ENCODE results near the gene PKDCC.

PKDCC gene

DNA sequence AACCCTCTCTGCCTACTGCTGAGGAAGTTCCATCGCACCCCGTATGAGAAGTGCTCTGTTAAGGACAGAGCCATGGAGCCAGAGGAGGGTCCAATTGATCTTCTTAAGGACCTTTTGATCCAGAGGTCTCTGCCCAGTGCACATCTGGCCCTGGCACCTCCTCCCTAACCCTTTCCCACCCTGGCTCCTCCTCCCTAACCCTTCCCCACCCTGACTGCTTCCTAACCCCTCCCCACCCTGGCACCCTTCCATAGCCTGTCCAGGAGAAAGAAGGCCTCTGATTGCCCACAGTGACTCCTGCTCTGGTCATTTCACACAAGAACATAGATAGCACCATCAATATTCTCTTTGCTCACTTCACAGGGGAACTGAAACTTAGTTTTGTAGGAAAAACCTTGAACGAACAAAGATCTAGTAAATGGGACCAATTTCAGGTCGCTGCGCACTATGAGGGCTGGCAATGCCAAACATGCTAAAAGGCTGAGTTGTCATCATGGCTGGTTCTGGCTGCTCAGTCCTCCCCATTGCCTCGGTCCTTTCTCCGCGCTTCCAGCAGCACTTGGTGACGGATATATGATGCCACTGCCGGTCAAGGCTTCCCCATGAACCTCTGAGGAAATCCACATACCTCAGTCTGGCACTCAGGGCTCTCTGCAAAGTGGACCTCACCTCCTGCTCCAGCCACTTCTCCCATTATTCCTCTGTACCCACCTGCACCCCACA, 49.2 kb downstream of the PKDCC start:
- DNase-seq (ENCODE audit: low spot score) (no peak), ATAC-seq (ENCODE audit: low read depth) (no peak)
- Histone ChIP-seq H3K27me3 (ENCODE audit: insufficient read depth, poor library complexity, severe bottlenecking) (no peaks in the 10 kb centered on the region), H3K4me1 (ENCODE audit: insufficient read depth, poor library complexity, severe bottlenecking) (no peaks in the 10 kb centered on the region), H3K27ac (ENCODE audit: poor library complexity, severe bottlenecking) (no peak overlapping the region), H3K9me3 (ENCODE audit: severe bottlenecking) (no peaks in the 10 kb centered on the region), H3K36me3 (ENCODE audit: low read depth) (no peaks in the 10 kb centered on the region), H3K4me3 (ENCODE audit: severe bottlenecking) (no peak overlapping the region)
- TF ChIP-seq, protein P1, sequence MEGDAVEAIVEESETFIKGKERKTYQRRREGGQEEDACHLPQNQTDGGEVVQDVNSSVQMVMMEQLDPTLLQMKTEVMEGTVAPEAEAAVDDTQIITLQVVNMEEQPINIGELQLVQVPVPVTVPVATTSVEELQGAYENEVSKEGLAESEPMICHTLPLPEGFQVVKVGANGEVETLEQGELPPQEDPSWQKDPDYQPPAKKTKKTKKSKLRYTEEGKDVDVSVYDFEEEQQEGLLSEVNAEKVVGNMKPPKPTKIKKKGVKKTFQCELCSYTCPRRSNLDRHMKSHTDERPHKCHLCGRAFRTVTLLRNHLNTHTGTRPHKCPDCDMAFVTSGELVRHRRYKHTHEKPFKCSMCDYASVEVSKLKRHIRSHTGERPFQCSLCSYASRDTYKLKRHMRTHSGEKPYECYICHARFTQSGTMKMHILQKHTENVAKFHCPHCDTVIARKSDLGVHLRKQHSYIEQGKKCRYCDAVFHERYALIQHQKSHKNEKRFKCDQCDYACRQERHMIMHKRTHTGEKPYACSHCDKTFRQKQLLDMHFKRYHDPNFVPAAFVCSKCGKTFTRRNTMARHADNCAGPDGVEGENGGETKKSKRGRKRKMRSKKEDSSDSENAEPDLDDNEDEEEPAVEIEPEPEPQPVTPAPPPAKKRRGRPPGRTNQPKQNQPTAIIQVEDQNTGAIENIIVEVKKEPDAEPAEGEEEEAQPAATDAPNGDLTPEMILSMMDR (IDR thresholded peaks at IDR 0.05; ENCODE audit: poor library complexity, severe bottlenecking), result no peak

DNA sequence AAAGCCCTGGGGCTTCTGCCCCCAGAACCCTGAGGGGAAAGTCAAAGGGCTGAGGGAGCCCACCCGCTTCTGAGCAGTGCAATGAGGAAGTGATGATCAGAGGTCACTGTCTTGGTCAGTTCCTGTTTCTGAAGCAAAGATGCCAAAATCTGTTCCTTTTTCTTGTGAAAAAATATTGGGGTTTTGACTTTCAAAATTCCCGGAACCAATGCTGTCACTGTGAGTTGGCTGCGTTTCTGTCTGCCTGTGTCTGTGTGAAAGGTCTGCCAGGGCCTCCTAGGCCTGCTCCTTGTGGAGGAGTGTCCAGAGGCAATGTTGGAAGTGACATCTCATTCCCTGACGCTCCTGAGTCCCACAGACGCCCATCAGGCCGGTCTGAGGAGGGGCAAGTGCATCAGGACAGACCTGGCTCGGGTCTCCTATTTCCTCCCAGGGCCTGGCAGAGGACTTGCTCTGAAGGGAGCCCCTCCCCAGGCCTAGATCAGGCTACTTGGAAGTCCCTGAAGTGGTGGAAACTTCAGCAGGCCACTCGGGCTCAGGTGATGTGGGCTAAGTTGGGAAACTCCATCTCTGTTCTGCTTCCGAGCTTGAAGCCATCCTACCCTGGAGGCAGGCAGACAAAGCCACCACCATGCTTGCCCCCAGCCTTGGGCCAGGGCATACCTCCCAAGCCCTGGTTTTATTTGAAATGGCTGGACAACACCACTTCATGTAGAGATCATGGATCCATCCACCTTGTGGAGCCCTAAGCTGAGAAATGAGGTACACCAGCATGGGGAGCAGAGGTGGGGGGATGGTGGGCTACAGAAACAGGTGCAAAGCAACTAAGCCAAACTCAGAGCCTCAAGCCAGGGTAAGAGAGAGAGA, 51.0 kb downstream of the PKDCC start:
- H3K36me3 ChIP-seq (ENCODE audit: low read depth), result no peaks in the 10 kb centered on the region
- H3K27me3 ChIP-seq (ENCODE audit: insufficient read depth, poor library complexity, severe bottlenecking), result no peaks in the 10 kb centered on the region
- no peak overlapping the region for H3K4me3 ChIP-seq (ENCODE audit: severe bottlenecking)
- ATAC-seq (ENCODE audit: low read depth) (no peak), DNase-seq (ENCODE audit: low spot score) (no peak)
- H3K9me3 ChIP-seq (ENCODE audit: severe bottlenecking), result no peaks in the 10 kb centered on the region
- no peak overlapping the region for H3K27ac ChIP-seq (ENCODE audit: poor library complexity, severe bottlenecking)
- H3K4me1 ChIP-seq (ENCODE audit: insufficient read depth, poor library complexity, severe bottlenecking), result no peaks in the 10 kb centered on the region
- TF ChIP-seq, protein P1 (IDR thresholded peaks at IDR 0.05; ENCODE audit: poor library complexity, severe bottlenecking), result no peak

DNA sequence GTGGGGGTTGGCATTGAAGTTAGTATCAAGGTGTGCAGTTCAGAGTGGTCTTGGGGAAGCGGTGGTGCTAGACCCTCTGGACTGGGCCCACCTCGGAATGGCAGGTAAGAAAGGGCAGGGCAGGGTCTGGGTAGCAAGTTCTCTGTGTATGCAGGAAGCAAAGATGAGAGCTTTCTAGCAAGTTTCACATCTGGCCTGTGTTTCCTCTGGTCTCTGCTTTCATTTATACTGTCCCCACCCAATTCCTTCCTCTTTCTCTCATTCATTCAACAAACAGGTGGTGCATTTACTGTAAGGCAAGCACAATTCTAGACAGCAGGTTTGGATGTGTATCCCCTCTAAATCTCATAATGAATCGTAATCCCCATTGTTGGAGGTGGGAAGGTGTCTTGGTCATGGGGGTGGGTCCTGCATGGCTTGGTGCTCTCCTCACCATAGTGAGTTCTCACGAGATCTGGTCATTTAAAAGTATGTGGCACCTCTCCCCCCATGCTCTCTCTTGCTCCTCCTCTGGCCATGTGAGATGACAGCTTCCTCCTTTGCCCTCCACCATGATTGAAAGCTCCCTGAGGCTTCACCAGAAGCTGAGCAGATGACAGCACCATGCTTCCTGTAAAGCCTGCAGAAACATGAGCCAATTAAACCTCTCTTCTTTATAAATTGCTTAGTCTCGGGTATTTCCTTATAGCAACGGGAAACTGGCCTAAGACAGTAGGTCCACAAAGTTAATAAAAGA, 51.8 kb downstream of the PKDCC start:
- DNase-seq (ENCODE audit: low spot score) (no peak), ATAC-seq (ENCODE audit: low read depth) (no peak)
- Histone ChIP-seq H3K27ac (ENCODE audit: poor library complexity, severe bottlenecking) (no peak overlapping the region), H3K4me3 (ENCODE audit: severe bottlenecking) (no peak overlapping the region), H3K4me1 (ENCODE audit: insufficient read depth, poor library complexity, severe bottlenecking) (no peaks in the 10 kb centered on the region), H3K27me3 (ENCODE audit: insufficient read depth, poor library complexity, severe bottlenecking) (no peaks in the 10 kb centered on the region), H3K36me3 (ENCODE audit: low read depth) (no peaks in the 10 kb centered on the region), H3K9me3 (ENCODE audit: severe bottlenecking) (no peaks in the 10 kb centered on the region)
- TF ChIP-seq, protein P1 (IDR thresholded peaks at IDR 0.05; ENCODE audit: poor library complexity, severe bottlenecking), result no peak

DNA sequence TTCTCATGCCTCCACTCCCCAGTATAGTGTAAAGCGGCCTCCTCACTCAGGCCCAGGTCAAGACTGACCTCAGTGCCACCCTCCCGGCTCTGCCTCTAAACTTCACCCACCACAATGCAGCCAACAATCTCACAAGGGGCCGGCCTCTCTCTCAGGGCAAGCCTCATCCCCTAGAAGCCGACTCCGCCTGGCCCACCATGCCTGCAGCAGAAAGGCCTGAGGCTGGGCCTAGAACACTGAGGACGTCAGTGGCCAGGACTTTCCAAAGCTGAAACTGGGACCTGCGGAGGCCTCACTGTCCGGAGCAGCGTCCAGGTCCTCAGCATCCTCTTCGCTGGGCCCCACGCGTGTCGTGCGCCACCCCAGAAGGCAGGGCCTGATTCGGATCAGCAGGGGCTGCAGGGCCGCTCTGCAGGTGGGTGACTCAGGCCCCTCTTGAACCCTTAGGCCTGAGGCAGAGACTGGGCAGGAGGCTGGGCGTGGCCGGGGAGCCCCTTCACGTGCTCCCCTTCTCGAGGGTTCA, 52.9 kb downstream of the PKDCC start:
- TF ChIP-seq, protein P1 (IDR thresholded peaks at IDR 0.05; ENCODE audit: poor library complexity, severe bottlenecking), result no peak
- H3K27me3 ChIP-seq (ENCODE audit: insufficient read depth, poor library complexity, severe bottlenecking), result no peaks in the 10 kb centered on the region
- DNase-seq (ENCODE audit: low spot score) (no peak), ATAC-seq (ENCODE audit: low read depth) (no peak)
- no peaks in the 10 kb centered on the region for H3K4me1 ChIP-seq (ENCODE audit: insufficient read depth, poor library complexity, severe bottlenecking)
- H3K9me3 ChIP-seq (ENCODE audit: severe bottlenecking), result no peaks in the 10 kb centered on the region
- no peak overlapping the region for H3K4me3 ChIP-seq (ENCODE audit: severe bottlenecking)
- no peak overlapping the region for H3K27ac ChIP-seq (ENCODE audit: poor library complexity, severe bottlenecking)
- H3K36me3 ChIP-seq (ENCODE audit: low read depth), result no peaks in the 10 kb centered on the region

Data from RWPE2 (cell line).